ENCODE results near the gene NHEJ1.
"Not testable (repeated sequence)": the region's sequence is repeated elsewhere in the genome, so short reads cannot be mapped to it uniquely, and the experiment has no call there.

NHEJ1 gene

GRCh38 chr2:219200502-219201326, 40.1 kb upstream of the NHEJ1 start:
- not testable (repeated sequence) for H3K9me3 ChIP-seq (ENCODE audit: low read length); H3K27me3 ChIP-seq (ENCODE audit: control insufficient read depth in 1 of 2, insufficient read depth in 2 of 2, low read length in 2 of 2)

GRCh38 chr2:219199470-219200211, 39.0 kb upstream of the NHEJ1 start:
- Histone ChIP-seq H3K9me3 (ENCODE audit: low read length) (no peaks in the 10 kb centered on the region), H3K9ac (ENCODE audit: low read length) (no peak overlapping the region), H3K27ac (ENCODE audit: low read depth, low read length) (no peak overlapping the region)

More at GRCh38 chr2:219200502-219201326, 40.1 kb upstream of the NHEJ1 start:
- not testable (repeated sequence) for H3K4me3 ChIP-seq (ENCODE audit: low read depth in 1 of 2, low read length in 2 of 2); H3K4me1 ChIP-seq (ENCODE audit: insufficient read depth, low read length); H3K36me3 ChIP-seq (ENCODE audit: insufficient read depth, low read length); H3K27ac ChIP-seq (ENCODE audit: low read depth, low read length); H3K9ac ChIP-seq (ENCODE audit: low read length)

GRCh38 chr2:219198974-219199373, 38.4 kb upstream of the NHEJ1 start:
- H3K36me3 ChIP-seq (ENCODE audit: insufficient read depth, low read length), result no peaks in the 10 kb centered on the region
- H3K9me3 ChIP-seq (ENCODE audit: low read length), result no peaks in the 10 kb centered on the region
- H3K27me3 ChIP-seq (ENCODE audit: control insufficient read depth in 1 of 2, insufficient read depth in 2 of 2, low read length in 2 of 2), result no peaks in the 10 kb centered on the region
- H3K9ac ChIP-seq (ENCODE audit: low read length), result no peak overlapping the region
- H3K4me3 ChIP-seq (ENCODE audit: low read depth in 1 of 2, low read length in 2 of 2), result no peak overlapping the region
- no peak overlapping the region for H3K27ac ChIP-seq (ENCODE audit: low read depth, low read length)
- no peaks in the 10 kb centered on the region for H3K4me1 ChIP-seq (ENCODE audit: insufficient read depth, low read length)

More at GRCh38 chr2:219199470-219200211, 39.0 kb upstream of the NHEJ1 start:
- Histone ChIP-seq H3K36me3 (ENCODE audit: insufficient read depth, low read length) (no peaks in the 10 kb centered on the region), H3K4me1 (ENCODE audit: insufficient read depth, low read length) (no peaks in the 10 kb centered on the region), H3K27me3 (ENCODE audit: control insufficient read depth in 1 of 2, insufficient read depth in 2 of 2, low read length in 2 of 2) (no peaks in the 10 kb centered on the region), H3K4me3 (ENCODE audit: low read depth in 1 of 2, low read length in 2 of 2) (no peak overlapping the region)

- no peaks in the 10 kb centered on the region for H3K27me3 ChIP-seq (ENCODE audit: control insufficient read depth in 1 of 2, insufficient read depth in 2 of 2, low read length in 2 of 2)
- H3K36me3 ChIP-seq (ENCODE audit: insufficient read depth, low read length), result no peaks in the 10 kb centered on the region
- no peak overlapping the region for H3K27ac ChIP-seq (ENCODE audit: low read depth, low read length)
- no peak overlapping the region for H3K4me3 ChIP-seq (ENCODE audit: low read depth in 1 of 2, low read length in 2 of 2)
- no peak overlapping the region for H3K9ac ChIP-seq (ENCODE audit: low read length)
- no peaks in the 10 kb centered on the region for H3K4me1 ChIP-seq (ENCODE audit: insufficient read depth, low read length)
- H3K9me3 ChIP-seq (ENCODE audit: low read length), result no peaks in the 10 kb centered on the region
Observed at GRCh38 chr2:219197388-219197787, 36.8 kb upstream of the NHEJ1 start.

GRCh38 chr2:219186754-219187456, 26.3 kb upstream of the NHEJ1 start:
- Histone ChIP-seq H3K4me1 (ENCODE audit: insufficient read depth, low read length) (no peaks in the 10 kb centered on the region), H3K27ac (ENCODE audit: low read depth, low read length) (no peak overlapping the region), H3K27me3 (ENCODE audit: control insufficient read depth in 1 of 2, insufficient read depth in 2 of 2, low read length in 2 of 2) (no peaks in the 10 kb centered on the region), H3K9ac (ENCODE audit: low read length) (no peak overlapping the region), H3K36me3 (ENCODE audit: insufficient read depth, low read length) (peaks cover 31% of the 10 kb centered on the region), H3K9me3 (ENCODE audit: low read length) (no peaks in the 10 kb centered on the region), H3K4me3 (ENCODE audit: low read depth in 1 of 2, low read length in 2 of 2) (no peak overlapping the region)

GRCh38 chr2:219184121-219184520, 23.5 kb upstream of the NHEJ1 start:
- Histone ChIP-seq H3K9ac (ENCODE audit: low read length) (no peak overlapping the region), H3K27me3 (ENCODE audit: control insufficient read depth in 1 of 2, insufficient read depth in 2 of 2, low read length in 2 of 2) (no peaks in the 10 kb centered on the region), H3K4me1 (ENCODE audit: insufficient read depth, low read length) (peaks cover 15% of the 10 kb centered on the region), H3K4me3 (ENCODE audit: low read depth in 1 of 2, low read length in 2 of 2) (no peak overlapping the region), H3K9me3 (ENCODE audit: low read length) (no peaks in the 10 kb centered on the region), H3K27ac (ENCODE audit: low read depth, low read length) (no peak overlapping the region), H3K36me3 (ENCODE audit: insufficient read depth, low read length) (peaks cover 56% of the 10 kb centered on the region)

- Histone ChIP-seq H3K27ac (ENCODE audit: low read depth, low read length) (no peak overlapping the region), H3K27me3 (ENCODE audit: control insufficient read depth in 1 of 2, insufficient read depth in 2 of 2, low read length in 2 of 2) (no peaks in the 10 kb centered on the region), H3K36me3 (ENCODE audit: insufficient read depth, low read length) (peaks cover 56% of the 10 kb centered on the region), H3K9ac (ENCODE audit: low read length) (no peak overlapping the region), H3K9me3 (ENCODE audit: low read length) (no peaks in the 10 kb centered on the region), H3K4me1 (ENCODE audit: insufficient read depth, low read length) (peaks cover 20% of the 10 kb centered on the region), H3K4me3 (ENCODE audit: low read depth in 1 of 2, low read length in 2 of 2) (no peak overlapping the region)
Observed at GRCh38 chr2:219183151-219183772, 22.6 kb upstream of the NHEJ1 start.

GRCh38 chr2:219182331-219183150, 21.9 kb upstream of the NHEJ1 start:
- H3K9me3 ChIP-seq (ENCODE audit: low read length), result no peaks in the 10 kb centered on the region
- no peaks in the 10 kb centered on the region for H3K27me3 ChIP-seq (ENCODE audit: control insufficient read depth in 1 of 2, insufficient read depth in 2 of 2, low read length in 2 of 2)
- no peak overlapping the region for H3K9ac ChIP-seq (ENCODE audit: low read length)
- H3K36me3 ChIP-seq (ENCODE audit: insufficient read depth, low read length), result peaks cover 56% of the 10 kb centered on the region
- no peak overlapping the region for H3K4me3 ChIP-seq (ENCODE audit: low read depth in 1 of 2, low read length in 2 of 2)
- no peak overlapping the region for H3K27ac ChIP-seq (ENCODE audit: low read depth, low read length)
- peaks cover 20% of the 10 kb centered on the region for H3K4me1 ChIP-seq (ENCODE audit: insufficient read depth, low read length)

- H3K36me3 ChIP-seq (ENCODE audit: insufficient read depth, low read length), result peaks cover 56% of the 10 kb centered on the region
- H3K4me3 ChIP-seq (ENCODE audit: low read depth in 1 of 2, low read length in 2 of 2), result no peak overlapping the region
- no peaks in the 10 kb centered on the region for H3K9me3 ChIP-seq (ENCODE audit: low read length)
- H3K9ac ChIP-seq (ENCODE audit: low read length), result no peak overlapping the region
- no peaks in the 10 kb centered on the region for H3K27me3 ChIP-seq (ENCODE audit: control insufficient read depth in 1 of 2, insufficient read depth in 2 of 2, low read length in 2 of 2)
- no peak overlapping the region for H3K27ac ChIP-seq (ENCODE audit: low read depth, low read length)
- H3K4me1 ChIP-seq (ENCODE audit: insufficient read depth, low read length), result peaks cover 20% of the 10 kb centered on the region
Observed at GRCh38 chr2:219181531-219181930, 20.9 kb upstream of the NHEJ1 start.

GRCh38 chr2:219180961-219181360, 20.3 kb upstream of the NHEJ1 start:
- H3K27ac ChIP-seq (ENCODE audit: low read depth, low read length), result no peak overlapping the region
- H3K27me3 ChIP-seq (ENCODE audit: control insufficient read depth in 1 of 2, insufficient read depth in 2 of 2, low read length in 2 of 2), result no peaks in the 10 kb centered on the region
- peaks cover 21% of the 10 kb centered on the region for H3K4me1 ChIP-seq (ENCODE audit: insufficient read depth, low read length)
- H3K9ac ChIP-seq (ENCODE audit: low read length), result no peak overlapping the region
- peaks cover 56% of the 10 kb centered on the region for H3K36me3 ChIP-seq (ENCODE audit: insufficient read depth, low read length)
- H3K9me3 ChIP-seq (ENCODE audit: low read length), result no peaks in the 10 kb centered on the region
- H3K4me3 ChIP-seq (ENCODE audit: low read depth in 1 of 2, low read length in 2 of 2), result no peak overlapping the region
